GM21360 (cell line): ENCODE data around the gene FGF4.

ENCODE experiments used
- ATAC-seq: cut with Tn5 transposase; IDR thresholded peaks from one replicate; pipeline ENCODE4 v1.9.1; 2021; ENCODE audit warnings: mild to moderate bottlenecking, moderate library complexity; ENCODE audit not compliant: unreplicated experiment

The FGF4 gene

GRCh38 chr11:69775163-69775755, at the start of gene FGF4:
Gene FGF4 (minus strand): TSS chr11:69775341. CDS start chr11:69775084, 257 bp downstream.
- ATAC-seq, result no peak

GRCh38 chr11:69823641-69824265, 48.6 kb upstream of the FGF4 start:
- ATAC-seq, result no peak

GRCh38 chr11:69822676-69823494, 47.7 kb upstream of the FGF4 start:
- ATAC-seq, result no peak

GRCh38 chr11:69821511-69822040, 46.4 kb upstream of the FGF4 start:
- no peak for ATAC-seq

- no peak for ATAC-seq
Observed at GRCh38 chr11:69820441-69820840, 45.3 kb upstream of the FGF4 start.

- ATAC-seq, result no peak
Observed at GRCh38 chr11:69819541-69820070, 44.5 kb upstream of the FGF4 start.

GRCh38 chr11:69818603-69819441, 43.7 kb upstream of the FGF4 start, which contains the start of gene FGF3:
Gene FGF3 (minus strand): TSS chr11:69819416. CDS start chr11:69818933, 483 bp downstream.
- no peak for ATAC-seq

GRCh38 chr11:69818231-69818602, 43.1 kb upstream of the FGF4 start:
- ATAC-seq, result no peak

GRCh38 chr11:69817265-69818230, 42.4 kb upstream of the FGF4 start:
- ATAC-seq, result no peak

- ATAC-seq, result no peak
Observed at GRCh38 chr11:69816671-69817070, 41.5 kb upstream of the FGF4 start.

GRCh38 chr11:69815973-69816372, 40.8 kb upstream of the FGF4 start:
- ATAC-seq, result no peak

- ATAC-seq, result no peak
Observed at GRCh38 chr11:69814902-69815301, 39.8 kb upstream of the FGF4 start.

GRCh38 chr11:69814411-69814810, 39.3 kb upstream of the FGF4 start:
- ATAC-seq, result no peak

GRCh38 chr11:69813839-69814238, 38.7 kb upstream of the FGF4 start:
- no peak for ATAC-seq

GRCh38 chr11:69812946-69813345, 37.8 kb upstream of the FGF4 start:
- no peak for ATAC-seq

GRCh38 chr11:69812256-69812655, 37.1 kb upstream of the FGF4 start:
- ATAC-seq, result no peak

GRCh38 chr11:69811431-69811830, 36.3 kb upstream of the FGF4 start:
- ATAC-seq, result no peak

- ATAC-seq, result no peak
Observed at GRCh38 chr11:69810289-69811118, 35.4 kb upstream of the FGF4 start.
